GM19455 (cell line): ENCODE data around the gene E4F1.
"Not testable (repeated sequence)": the region's sequence is repeated elsewhere in the genome, so short reads cannot be mapped to it uniquely, and the experiment has no call there.

Experiments used
- ATAC-seq: cut with Tn5 transposase; IDR thresholded peaks from one replicate; pipeline ENCODE4 v1.9.1; 2021; ENCODE audit not compliant: unreplicated experiment

The E4F1 gene

GRCh38 chr16:2243031-2243528, 19.7 kb downstream of the E4F1 start:
- no peak for ATAC-seq

GRCh38 chr16:2243781-2244180, 20.4 kb downstream of the E4F1 start:
- no peak for ATAC-seq

DNA sequence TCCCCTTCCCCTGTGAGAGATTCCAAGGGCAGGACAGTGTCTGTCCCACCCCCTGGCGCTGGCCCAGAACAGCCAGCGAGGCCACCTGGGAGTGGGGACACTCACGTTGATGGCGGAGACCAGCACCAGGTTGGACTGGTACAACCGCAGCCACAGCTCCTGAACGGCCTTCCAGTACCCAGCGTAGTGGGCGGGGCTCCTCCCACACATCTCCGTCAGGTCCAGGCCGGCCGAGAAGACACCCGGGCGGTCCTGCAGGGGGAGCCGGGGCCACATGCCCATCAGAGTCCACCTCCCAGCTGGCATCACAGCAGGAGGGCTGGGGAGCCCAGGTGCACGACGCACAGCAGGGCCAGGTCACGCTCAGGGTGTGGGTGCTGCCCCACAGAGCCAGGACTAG, 20.9 kb downstream of the E4F1 start:
- no peak for ATAC-seq

- no peak for ATAC-seq
These were observed 21.8 kb downstream of the E4F1 start for GRCh38 chr16:2244926-2245795.

DNA sequence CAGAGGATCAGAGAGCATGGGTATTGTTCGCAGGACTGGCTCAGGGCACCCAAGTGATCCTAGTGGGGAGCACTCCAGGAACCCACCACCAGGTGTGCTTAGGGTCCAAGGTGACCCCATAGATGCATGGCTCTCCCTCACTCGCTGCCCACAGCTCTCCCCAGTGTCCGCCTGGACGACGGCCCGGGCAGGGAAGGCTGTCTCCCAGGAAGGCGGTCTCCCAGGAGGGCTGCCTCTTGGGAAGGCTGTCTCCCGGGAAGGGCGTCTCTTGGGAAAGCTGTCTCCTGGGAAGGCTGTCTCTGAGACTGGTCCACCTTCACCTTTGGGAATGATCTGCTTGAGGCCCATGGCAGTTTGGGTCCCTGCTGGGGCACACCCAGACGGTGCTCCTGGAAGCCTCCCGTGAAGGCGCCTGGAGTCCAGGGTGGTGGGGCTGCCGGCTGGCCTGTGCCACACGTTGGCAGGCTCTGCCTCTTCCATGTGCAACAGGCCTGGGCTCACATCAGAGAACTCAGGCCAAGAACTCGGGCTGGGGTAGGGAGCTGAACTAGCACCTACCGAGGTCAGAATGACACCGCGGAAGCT, 23.0 kb downstream of the E4F1 start:
- no peak for ATAC-seq

- no peak for ATAC-seq
These were observed 27.4 kb downstream of the E4F1 start for GRCh38 chr16:2250652-2251295.

DNA sequence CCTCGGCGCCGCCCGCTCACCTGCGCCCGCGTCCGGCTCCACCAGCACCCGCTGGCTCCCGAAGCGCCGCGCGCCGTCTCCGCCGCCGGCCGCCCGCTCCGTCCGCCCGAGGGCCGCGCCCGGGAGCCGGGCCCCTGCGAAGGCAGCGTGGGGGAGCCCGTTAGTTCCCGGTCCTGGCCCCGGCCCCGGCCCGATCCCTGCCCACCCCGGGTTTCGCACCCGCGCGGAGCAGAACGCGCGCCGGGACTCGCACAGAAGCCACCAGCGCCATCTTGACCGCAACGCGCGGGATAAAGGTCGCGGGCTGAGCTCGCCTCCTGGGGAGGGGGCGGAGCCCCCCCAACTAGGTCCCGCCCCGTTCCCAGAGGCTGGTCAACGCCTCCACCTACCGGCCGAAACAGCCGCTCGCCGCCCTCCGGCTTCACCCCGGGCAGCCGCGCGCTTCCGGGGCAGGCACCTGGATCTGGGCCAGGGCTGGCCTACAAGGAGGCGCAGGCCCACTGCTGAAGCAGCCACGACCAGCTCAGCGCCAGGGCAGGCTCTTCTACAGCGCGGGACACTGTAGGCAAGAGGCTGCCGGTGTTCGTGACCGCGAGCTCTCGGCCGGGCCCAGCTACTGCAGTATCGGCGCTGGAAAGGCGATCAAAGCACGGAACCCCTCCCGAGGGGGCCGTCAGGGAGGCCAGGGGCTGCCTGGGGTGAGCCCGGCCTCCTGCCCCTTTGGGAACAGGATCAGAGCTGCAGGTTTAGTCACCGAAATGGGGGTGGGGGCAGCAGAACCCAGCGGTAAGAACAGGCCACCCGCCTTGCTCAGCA, 28.1 kb downstream of the E4F1 start, which contains the start of gene ECI1:
Gene ECI1, minus strand, starts transcription at position 292 of the 816 bp plus-strand sequence. Its CDS starts 21 bp downstream, at position 271.
- ATAC-seq = peak; percentile 89

GRCh38 chr16:2252806-2253148, 29.4 kb downstream of the E4F1 start:
- no peak for ATAC-seq

DNA sequence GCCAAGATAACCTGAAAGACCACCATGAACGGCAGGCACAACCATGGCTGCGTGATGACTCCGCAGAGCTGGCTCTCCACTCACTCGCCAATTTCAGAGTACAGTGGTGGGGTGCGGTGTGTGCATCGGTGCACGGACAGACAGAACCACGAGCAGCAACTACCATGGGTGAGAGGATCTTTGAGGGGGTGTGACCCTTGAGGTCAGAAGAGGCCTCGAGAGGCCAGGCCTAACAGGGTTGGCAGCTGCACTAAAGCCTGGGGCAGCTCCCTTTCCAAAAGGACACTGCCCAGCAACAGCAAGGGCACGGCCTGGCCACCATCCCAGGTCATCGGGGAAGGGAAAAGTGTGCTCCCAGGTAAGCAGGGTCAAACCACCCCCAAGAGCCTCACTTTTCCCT, 29.9 kb downstream of the E4F1 start:
- ATAC-seq = no peak

DNA sequence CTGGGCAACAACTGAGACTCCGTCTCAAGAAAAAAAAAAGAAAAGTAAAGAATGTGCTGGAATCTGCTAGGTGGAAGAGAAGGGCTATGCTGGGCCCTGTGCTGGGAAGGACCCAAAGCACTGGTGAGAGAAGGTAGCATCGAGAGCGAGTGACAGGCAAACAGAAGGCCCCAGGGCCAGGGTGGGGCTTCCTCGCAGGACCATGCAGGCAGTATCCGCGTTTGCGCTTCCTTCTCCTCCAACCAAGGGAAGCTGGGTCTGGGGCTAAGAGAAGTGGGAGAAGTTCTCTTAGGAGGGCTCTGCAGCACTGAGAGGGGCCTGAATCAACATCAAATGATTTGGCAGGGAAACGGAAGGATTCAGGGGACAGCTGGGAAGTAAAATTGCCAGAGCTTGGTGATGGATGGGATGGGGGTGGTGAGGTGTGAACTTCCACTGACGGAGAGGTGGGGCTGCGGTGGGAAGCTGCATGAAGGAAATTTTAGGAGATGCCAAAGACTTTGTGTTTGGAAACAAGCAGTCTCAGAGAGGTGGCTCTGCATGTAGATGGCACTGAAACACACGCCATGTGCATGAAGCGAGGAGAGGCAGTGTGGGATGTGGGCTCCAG, 33.2 kb downstream of the E4F1 start:
- ATAC-seq = no peak

- ATAC-seq = no peak
These were observed 34.3 kb downstream of the E4F1 start for GRCh38 chr16:2257726-2258125.

GRCh38 chr16:2258530-2258929, 35.1 kb downstream of the E4F1 start:
- not testable (repeated sequence) for ATAC-seq

- no peak for ATAC-seq
These were observed 36.9 kb downstream of the E4F1 start for GRCh38 chr16:2260250-2260649.

- ATAC-seq = not testable (repeated sequence)
These were observed 39.6 kb downstream of the E4F1 start for GRCh38 chr16:2263026-2263425.

DNA sequence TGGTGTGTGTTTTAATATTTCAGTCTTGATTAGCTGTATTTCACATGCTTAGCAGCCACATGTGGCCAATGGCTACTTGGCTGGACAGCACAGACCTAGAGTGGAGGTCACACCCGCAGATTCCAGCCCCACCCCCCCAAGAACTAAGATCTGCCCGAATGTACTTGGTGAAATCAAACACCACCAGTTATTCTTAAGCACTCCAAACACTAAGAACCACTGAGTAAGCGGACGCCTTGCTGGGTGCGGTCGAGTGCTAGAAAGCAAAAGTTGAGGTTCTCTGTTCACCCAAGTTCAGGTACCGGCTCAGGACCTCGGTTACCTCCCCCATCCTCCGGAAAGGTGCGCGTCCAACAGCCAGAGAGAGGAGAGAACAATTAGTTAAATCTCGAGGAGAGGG, 43.5 kb downstream of the E4F1 start:
- ATAC-seq = not testable (repeated sequence)

- ATAC-seq = peak; percentile 47
These were observed 44.1 kb downstream of the E4F1 start for GRCh38 chr16:2267505-2267912.

DNA sequence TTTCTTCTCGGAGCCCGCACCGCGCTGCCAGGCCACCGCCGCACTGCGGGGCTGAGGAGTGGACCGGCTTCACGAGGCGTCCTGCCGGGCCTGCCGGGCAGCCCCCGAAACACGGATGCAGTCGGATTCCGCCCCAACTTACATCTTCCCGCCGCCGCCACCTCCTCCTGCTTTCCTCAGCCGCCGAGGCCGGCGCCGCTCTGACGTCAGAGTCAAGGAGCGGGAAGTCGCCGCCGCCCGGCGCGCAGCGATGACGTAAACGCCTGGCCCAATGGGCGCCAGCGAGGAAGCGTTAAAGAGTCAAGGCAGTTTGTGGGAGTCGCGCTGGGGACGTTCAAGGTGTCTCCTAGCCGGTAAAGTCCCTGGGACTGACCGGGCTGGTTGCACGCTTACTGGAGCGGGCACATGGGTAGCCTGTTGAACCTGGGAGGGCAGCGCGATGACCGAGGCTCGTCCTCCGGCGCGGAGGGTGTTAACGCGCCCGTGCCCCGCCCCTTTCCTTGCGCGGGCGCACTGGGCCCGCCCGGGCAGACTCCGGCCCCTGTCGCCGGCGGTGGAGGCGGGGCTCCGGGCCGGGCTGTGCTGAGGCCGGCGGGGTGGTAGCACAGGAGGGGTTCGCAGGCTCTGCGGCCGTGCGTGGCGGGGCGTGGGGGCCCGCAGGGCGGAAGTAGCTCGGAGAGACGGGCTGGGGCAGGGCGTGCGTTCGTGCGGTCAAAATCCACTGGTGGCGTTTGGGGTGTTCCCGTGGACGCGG, 44.7 kb downstream of the E4F1 start, which contains the start of gene RNPS1:
Gene RNPS1, minus strand, starts transcription at position 214 of the 754 bp plus-strand sequence. CDS start 3,483 bp downstream, outside the sequence.
- ATAC-seq = peak; percentile 71

DNA sequence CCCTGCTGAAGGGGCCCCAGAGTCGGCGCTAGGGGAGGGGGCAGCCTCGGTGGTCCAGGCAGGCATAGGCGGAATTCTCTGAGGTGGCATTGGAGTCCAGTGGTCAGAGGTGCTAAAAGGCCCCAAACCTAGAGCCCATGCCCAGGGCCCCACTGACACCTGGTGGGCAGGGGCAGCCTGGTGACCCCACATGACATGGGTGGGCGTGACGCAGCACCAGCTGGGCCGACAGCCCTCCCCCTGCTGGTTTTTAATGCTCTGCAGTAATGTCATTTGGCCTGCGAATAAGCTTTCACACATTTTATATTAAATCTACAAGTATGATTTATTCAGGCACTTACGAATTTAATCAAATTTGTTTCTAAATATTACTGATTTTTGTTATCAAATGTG, 46.7 kb downstream of the E4F1 start:
- no peak for ATAC-seq

GRCh38 chr16:2270588-2271470, 47.4 kb downstream of the E4F1 start:
- ATAC-seq = no peak
